ENCODE results near the gene ATXN1.

DNA sequence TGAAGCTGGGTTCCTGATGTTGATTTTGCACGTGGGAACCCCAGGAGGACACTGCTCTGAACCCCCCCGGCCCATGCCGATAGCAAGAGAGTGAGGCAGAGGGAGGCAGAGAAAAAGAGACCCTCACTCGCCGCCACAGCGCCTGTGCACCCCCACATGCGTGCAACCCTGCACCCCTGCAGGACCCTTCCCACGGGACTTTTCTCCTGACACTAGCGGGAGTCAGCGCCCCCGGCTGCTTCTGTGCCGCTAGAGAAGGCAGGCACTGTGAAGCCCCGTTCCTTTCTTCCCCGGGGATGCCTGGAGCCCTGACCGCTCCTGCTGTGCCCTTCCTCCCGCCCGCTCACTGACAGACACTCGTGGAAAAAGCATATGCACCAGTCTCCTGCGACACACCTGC, 455.5 kb downstream of the ATXN1 start:
- TF ChIP-seq EP300 (conservative IDR thresholded peaks at IDR 0.05; ENCODE audit: poor library complexity, severe bottlenecking) (no peak), EZH2 (IDR thresholded peaks at IDR 0.05; ENCODE audit: borderline replicate concordance, insufficient read depth, low read length, poor library complexity, severe bottlenecking) (no peak), POLR2AphosphoS5 (IDR thresholded peaks at IDR 0.05) (no peak), MXI1 (conservative IDR thresholded peaks at IDR 0.05; ENCODE audit: poor library complexity, severe bottlenecking) (no peak), RAD21 (conservative IDR thresholded peaks at IDR 0.05) (no peak)
- TF ChIP-seq, protein P1, sequence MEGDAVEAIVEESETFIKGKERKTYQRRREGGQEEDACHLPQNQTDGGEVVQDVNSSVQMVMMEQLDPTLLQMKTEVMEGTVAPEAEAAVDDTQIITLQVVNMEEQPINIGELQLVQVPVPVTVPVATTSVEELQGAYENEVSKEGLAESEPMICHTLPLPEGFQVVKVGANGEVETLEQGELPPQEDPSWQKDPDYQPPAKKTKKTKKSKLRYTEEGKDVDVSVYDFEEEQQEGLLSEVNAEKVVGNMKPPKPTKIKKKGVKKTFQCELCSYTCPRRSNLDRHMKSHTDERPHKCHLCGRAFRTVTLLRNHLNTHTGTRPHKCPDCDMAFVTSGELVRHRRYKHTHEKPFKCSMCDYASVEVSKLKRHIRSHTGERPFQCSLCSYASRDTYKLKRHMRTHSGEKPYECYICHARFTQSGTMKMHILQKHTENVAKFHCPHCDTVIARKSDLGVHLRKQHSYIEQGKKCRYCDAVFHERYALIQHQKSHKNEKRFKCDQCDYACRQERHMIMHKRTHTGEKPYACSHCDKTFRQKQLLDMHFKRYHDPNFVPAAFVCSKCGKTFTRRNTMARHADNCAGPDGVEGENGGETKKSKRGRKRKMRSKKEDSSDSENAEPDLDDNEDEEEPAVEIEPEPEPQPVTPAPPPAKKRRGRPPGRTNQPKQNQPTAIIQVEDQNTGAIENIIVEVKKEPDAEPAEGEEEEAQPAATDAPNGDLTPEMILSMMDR (IDR thresholded peaks at IDR 0.05; ENCODE audit: poor library complexity, severe bottlenecking) = no peak

Data from neural cell (in vitro differentiated cells).